ENCODE measurements around the gene EPN1. TPM values are rescaled to one million over a fixed set of nuclear protein-coding genes. Genes with fewer than 3 reads are reported as not detected.

The EPN1 gene
- total and polyA plus RNA-seq, 9 of the 15 experiments (the other 6 are each of a cell fraction or from before 2014, with no cell fraction given), result 0.08 to 138 (median 12.7) TPM

DNA sequence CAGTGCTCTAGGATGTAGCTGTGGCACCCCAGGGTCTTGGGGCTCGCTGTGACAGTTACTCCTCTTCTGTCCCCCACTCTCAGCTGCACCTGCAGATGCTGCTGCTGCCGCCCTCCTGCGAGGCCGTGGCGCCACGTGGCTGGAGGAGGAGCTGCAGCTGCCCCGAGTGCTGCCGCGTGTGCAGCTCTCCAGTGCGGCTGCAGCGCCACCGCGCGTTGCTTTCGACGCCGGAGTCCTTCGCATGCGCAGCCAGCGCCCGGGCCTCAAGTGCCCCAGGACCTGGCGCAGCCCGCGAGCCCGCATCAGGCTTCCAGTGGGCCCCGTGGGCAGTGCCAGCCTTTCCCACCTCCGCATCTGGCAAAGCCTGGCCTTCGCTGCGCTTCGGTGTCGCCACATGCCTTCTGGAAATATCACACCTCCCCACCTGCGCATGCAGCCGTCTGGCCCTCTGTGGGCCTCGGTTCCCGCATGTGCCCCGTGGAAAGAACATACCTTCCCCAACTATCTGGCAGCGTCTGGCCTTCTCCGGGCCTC is 34.9 kb upstream of the EPN1 start (continued):
- TF ChIP-seq, protein P1, sequence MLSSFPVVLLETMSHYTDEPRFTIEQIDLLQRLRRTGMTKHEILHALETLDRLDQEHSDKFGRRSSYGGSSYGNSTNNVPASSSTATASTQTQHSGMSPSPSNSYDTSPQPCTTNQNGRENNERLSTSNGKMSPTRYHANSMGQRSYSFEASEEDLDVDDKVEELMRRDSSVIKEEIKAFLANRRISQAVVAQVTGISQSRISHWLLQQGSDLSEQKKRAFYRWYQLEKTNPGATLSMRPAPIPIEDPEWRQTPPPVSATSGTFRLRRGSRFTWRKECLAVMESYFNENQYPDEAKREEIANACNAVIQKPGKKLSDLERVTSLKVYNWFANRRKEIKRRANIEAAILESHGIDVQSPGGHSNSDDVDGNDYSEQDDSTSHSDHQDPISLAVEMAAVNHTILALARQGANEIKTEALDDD (IDR thresholded peaks at IDR 0.05), result no peak
- TF ChIP-seq TCF3 (CRISPR knock-in tag; IDR thresholded peaks at IDR 0.05) (peak; percentile 42; the same call in 1 of the 2 replicates), ZKSCAN3 (CRISPR knock-in tag; IDR thresholded peaks at IDR 0.05) (no peak), CC2D1A (IDR thresholded peaks at IDR 0.05) (0 out of 2 replicates have a peak, but pooled peaks have one; percentile 10), MAFF (IDR thresholded peaks at IDR 0.05; ENCODE audit: low read length) (no peak), KHSRP (IDR thresholded peaks at IDR 0.05) (no peak), TRIM28 (IDR thresholded peaks at IDR 0.05) (no peak), SIN3A (IDR thresholded peaks at IDR 0.05; ENCODE audit: borderline replicate concordance in 2 of 2, control insufficient read depth in 1 of 2, low read depth in 2 of 2, low read length in 2 of 2) (peak in 1 of 2 experiments; percentile 36; a peak in 1 of 4 replicates), RBM34 (IDR thresholded peaks at IDR 0.05; ENCODE audit: borderline replicate concordance, insufficient read depth, low read length) (no peak), HNRNPLL (IDR thresholded peaks at IDR 0.05; ENCODE audit: low read depth, low read length, poor library complexity, severe bottlenecking) (peak; percentile 68), MAZ (CRISPR knock-in tag; conservative IDR thresholded peaks at IDR 0.05 in 1 of 2, IDR thresholded peaks at IDR 0.05 in 1 of 2) (peak; percentile 62 to 76), MAFG (tag; conservative IDR thresholded peaks at IDR 0.05) (no peak), THRAP3 (IDR thresholded peaks at IDR 0.05; ENCODE audit: borderline replicate concordance) (no peak), NUFIP1 (IDR thresholded peaks at IDR 0.05; ENCODE audit: partially characterized antibody) (no peak), ZNF165 (CRISPR knock-in tag; IDR thresholded peaks at IDR 0.05; ENCODE audit: borderline replicate concordance) (no peak)
- TF ChIP-seq, protein P2, sequence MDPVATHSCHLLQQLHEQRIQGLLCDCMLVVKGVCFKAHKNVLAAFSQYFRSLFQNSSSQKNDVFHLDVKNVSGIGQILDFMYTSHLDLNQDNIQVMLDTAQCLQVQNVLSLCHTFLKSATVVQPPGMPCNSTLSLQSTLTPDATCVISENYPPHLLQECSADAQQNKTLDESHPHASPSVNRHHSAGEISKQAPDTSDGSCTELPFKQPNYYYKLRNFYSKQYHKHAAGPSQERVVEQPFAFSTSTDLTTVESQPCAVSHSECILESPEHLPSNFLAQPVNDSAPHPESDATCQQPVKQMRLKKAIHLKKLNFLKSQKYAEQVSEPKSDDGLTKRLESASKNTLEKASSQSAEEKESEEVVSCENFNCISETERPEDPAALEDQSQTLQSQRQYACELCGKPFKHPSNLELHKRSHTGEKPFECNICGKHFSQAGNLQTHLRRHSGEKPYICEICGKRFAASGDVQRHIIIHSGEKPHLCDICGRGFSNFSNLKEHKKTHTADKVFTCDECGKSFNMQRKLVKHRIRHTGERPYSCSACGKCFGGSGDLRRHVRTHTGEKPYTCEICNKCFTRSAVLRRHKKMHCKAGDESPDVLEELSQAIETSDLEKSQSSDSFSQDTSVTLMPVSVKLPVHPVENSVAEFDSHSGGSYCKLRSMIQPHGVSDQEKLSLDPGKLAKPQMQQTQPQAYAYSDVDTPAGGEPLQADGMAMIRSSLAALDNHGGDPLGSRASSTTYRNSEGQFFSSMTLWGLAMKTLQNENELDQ (CRISPR knock-in tag; IDR thresholded peaks at IDR 0.05; ENCODE audit: borderline replicate concordance), result peak; percentile 98
